ENCODE results near the gene DNAJA1. TPM values are rescaled to one million over a fixed set of nuclear protein-coding genes. Genes with fewer than 3 reads are reported as not detected.

The DNAJA1 gene
- total RNA-seq, 1 experiment from 2014 or later = 152 TPM

DNA sequence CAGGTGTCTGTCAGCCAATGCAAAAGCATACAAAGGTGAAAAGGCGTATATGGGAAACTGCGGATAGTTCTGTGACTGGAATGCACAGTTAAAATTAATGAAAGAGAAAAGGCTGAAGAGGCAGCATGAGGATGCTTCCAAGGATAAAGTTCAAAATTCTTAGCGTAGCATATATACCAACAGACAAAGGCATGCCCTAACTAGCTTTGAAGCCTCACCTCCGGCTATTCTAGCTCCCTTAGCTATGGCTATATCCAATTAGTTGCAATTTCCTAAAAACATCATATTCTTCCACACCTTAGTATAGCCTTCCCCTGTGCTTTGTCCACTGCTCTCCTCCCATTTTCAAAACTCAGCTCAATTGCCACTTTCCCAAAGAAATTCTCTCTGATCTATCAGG, 1.4 kb upstream of the DNAJA1 start:
- no peak for DNase-seq (ENCODE audit: low read depth, low spot score)
- in situ Hi-C loops (cut with HindIII; ENCODE audit: low pct_unique_long_range_greater_than_20kb, low sequenced_read_pairs) = no loop called here

DNA sequence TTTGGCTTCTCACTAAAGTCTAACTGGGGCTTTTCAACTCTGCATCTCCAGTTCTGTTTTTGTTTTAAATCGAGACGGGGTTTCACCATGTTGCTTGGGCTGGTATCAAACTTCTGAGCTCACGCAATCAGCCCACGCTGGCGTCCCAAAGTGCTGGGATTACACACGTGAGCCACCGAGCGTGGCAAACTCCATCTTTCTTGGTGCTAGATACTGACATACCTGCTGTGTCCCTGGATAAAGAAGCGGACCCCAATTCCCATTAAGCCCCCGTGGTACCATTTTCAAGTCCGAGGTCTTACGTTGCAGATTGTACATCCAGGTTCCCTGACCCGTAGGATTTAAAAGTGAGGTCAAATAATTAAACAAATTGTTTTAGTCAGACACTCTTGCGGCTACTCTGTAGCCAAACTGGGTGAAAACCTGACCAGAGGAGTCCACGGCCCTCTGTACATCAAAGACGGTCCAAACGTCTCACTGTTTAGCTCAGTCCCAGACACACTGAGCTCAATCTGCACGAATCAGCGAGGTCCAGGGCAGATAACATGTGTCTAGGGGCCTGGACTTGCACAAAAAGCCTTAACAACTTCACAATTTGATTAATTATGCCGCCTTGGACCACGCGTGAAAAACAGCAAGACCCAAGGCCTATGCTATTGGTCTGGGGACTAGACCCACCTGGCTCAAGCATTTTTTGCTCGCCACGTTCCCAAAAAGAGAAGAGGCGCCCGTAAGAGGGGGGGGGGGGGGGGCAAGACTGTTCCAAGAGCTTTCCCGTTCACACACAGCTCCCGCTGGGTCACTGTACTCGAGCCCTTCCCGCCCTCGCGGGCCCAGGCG, 727 bp upstream of the DNAJA1 start:
- no peak for DNase-seq (ENCODE audit: low read depth, low spot score)
- in situ Hi-C loops (cut with HindIII; ENCODE audit: low pct_unique_long_range_greater_than_20kb, low sequenced_read_pairs) = no loop called here

DNA sequence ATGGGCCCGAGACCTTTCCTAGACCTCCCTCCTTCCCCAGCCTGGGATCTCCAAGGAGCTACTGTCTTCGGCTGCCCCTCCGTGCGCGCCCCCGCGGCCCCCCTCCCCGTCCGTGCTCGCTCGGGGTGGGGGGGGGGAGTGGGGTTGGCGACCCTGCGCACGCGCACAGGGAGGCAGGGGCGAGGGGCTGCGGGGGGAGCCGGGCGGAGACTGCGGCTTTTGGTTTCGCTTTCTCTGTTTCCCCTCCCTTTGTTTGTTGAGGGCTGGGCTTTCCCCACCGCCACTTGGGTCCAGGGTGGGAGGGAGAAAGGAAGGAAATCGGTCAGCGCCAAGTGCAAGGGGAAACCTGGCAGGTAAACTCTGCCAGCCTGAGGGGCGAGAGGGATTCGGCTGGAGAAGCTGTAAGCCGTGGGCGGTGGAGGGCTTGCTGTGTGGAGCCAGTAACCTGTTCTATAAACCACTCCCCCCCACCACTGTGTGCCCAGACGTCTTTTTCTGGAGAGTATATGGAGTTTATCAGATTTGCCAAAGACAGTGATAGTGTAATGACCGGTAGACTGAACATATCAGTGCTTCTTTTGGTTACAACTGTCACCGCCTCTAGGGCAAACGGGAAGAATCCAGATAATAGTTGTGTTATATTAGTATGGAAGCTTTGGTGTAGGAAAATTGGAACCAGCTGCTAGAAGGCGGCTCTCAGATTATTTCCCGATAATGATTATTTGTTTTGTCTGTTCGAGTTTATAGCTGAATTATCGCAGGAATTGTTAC, 684 bp downstream of the DNAJA1 start:
- in situ Hi-C loops (cut with HindIII; ENCODE audit: low pct_unique_long_range_greater_than_20kb, low sequenced_read_pairs) = no loop called here
- peak; percentile 45 for DNase-seq (ENCODE audit: low read depth, low spot score)

DNA sequence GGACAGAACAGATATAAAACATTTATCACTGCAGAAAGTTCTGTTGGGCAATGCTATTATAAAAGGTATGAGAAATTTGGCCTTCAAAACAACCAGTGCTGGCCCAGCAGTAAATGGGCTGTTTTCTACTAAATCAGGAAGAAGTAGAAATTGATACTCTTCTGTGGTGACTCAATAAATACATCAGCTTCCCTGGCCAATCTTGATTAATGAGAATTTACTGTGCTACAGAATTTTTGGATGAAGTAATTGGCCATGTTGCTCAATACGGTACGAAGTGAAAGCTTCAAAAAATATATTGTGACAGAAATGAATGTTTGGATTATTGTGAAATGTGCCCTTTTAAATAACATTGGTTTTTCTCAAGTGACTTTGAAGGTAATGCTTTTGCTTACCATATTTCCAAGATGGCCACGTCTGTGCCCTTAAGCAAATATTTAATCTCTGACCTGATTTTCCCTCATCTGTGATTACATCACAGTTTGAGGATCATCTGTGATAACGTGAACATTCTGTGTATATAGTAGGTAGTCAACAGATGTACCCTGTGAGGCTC, 4.2 kb downstream of the DNAJA1 start:
- no peak for DNase-seq (ENCODE audit: low read depth, low spot score)
- in situ Hi-C loops (cut with HindIII; ENCODE audit: low pct_unique_long_range_greater_than_20kb, low sequenced_read_pairs) = no loop called here

DNA sequence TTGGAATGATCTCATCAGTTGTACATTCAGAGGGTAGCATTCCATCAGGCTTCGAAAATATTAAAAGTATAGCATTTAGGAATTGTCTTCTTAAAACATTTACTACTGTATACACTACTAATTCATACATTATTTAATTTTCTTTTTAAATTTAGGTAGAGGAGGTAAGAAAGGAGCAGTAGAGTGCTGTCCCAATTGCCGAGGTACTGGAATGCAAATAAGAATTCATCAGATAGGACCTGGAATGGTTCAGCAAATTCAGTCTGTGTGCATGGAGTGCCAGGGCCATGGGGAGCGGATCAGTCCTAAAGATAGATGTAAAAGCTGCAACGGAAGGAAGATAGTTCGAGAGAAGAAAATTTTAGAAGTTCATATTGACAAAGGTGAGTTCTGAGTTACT, 5.2 kb downstream of the DNAJA1 start:
- no peak for DNase-seq (ENCODE audit: low read depth, low spot score)
- in situ Hi-C loops (cut with HindIII; ENCODE audit: low pct_unique_long_range_greater_than_20kb, low sequenced_read_pairs) = no loop called here

DNA sequence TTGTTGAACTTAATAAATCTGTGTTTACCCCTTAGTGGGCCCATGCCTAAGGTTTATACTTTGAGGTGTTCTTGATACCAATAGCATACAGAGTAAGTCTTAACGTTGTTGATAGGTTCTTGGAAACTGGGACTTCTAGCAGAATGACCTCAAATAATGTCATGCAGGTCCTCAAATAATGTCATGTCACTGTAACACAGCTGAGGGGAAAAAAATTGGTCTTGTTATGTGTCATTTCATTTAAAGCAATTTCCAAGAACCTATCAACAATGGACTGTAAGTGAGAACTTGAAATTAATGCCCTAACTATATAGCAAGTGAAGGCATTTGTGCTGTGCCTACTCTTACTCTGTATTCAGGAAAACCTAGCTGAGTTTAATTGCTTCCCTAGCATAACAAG, 7.2 kb downstream of the DNAJA1 start:
- in situ Hi-C loops (cut with HindIII; ENCODE audit: low pct_unique_long_range_greater_than_20kb, low sequenced_read_pairs) = no loop called here
- DNase-seq (ENCODE audit: low read depth, low spot score) = no peak

DNA sequence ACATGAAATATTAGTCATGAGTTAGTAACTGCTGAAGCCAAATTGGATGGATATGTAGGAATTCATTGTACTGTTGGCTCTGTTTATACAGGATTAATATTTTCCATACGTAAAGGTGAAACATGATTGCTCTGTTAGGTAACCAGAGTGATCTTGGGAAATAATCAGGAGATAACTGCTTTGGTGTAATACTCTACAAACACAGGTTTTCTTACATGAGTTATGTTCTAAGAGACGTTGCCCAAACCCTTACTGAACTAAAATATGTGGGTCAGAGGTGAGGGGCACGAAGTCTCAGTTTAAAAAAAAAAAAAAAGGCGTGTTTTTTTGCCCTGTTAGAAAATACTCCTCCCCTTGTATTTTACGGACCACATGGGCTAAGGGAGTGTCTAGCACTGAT, 7.8 kb downstream of the DNAJA1 start:
- in situ Hi-C loops (cut with HindIII; ENCODE audit: low pct_unique_long_range_greater_than_20kb, low sequenced_read_pairs) = no loop called here
- DNase-seq (ENCODE audit: low read depth, low spot score) = no peak

DNA sequence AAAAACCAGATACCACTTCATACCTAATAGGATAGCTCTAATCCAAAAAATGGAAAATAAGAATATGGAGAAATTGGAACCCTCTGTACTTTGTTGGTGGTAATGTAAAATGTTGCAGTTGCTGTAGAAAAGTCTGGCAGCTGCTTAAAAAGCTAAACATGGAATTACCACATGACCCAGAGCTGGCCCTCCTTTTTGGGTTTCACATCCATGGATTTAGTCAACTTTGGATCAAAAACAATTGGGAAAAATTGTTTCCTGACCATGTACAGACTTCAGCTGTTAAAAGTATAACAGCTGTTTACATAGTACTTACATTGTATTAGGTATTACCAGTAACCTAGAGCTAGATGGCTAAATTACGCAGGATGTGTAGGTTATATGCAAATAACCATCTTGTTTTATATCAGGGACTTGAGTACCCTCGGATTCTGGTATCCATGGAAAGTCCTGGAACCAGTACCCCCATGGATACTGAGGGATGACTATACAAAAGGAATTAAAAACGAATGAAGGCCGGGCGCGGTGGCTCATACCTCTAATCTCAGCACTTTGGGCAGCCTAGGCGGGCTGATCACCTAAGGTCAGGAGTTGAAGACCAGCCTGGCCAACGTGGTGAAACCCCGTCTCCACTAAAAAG, 15.8 kb downstream of the DNAJA1 start:
- no peak for DNase-seq (ENCODE audit: low read depth, low spot score)
- in situ Hi-C loops (cut with HindIII; ENCODE audit: low pct_unique_long_range_greater_than_20kb, low sequenced_read_pairs) = no loop called here

DNA sequence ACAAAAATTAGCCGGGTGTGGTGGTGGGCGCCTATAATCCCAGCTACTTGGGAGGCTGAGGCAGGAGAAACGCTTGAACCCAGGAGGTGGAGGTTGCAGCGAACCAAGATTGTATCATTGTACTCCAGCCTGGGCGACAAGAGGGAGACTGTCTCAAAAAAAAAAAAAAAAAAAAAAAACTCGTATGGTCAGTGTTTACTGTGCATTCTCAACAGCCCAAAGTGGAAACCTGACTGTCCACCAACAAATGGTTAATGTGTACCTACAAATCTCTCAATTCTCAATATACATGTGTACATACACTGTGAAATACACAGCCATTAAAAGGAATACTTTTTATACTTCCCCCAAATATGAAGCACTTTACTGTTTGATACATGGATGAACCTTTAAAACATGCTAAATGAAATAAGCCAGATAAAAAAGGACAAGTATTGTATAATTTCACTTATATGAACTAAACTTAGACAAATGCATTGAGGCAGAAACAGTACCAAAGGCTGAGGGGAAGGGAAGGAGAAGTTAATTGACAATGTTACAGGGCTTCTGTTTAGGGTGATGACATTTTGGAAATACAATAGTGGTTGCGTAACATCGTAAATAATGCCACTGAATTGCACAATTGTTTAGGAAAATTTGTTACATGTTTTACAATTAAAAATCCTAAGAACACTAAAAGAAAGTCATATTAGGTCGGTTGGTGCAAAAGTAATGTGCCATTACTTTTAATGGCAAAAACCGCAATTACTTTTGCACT, 16.5 kb downstream of the DNAJA1 start:
- in situ Hi-C loops (cut with HindIII; ENCODE audit: low pct_unique_long_range_greater_than_20kb, low sequenced_read_pairs) = no loop called here
- no peak for DNase-seq (ENCODE audit: low read depth, low spot score)

DNA sequence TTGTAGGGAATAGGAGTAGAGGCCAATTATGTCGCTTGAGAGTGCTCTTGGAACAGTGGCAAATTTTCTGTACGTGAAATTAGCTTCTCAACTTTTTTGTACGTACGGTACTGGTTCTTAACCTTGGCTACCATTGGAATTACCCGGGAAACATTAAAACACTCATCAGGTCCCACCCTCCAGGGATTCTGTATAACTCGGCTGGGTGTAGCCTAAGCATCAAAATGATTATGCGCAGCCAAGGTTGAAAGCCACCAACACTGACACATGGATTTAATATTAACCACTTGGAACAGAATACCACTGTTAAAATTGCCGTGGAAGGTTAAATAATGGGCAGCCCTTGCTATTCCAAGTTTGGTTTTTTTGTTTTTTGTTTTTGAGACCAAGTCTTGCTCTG, 17.4 kb downstream of the DNAJA1 start:
- DNase-seq (ENCODE audit: low read depth, low spot score) = no peak
- in situ Hi-C loops (cut with HindIII; ENCODE audit: low pct_unique_long_range_greater_than_20kb, low sequenced_read_pairs) = no loop called here

DNA sequence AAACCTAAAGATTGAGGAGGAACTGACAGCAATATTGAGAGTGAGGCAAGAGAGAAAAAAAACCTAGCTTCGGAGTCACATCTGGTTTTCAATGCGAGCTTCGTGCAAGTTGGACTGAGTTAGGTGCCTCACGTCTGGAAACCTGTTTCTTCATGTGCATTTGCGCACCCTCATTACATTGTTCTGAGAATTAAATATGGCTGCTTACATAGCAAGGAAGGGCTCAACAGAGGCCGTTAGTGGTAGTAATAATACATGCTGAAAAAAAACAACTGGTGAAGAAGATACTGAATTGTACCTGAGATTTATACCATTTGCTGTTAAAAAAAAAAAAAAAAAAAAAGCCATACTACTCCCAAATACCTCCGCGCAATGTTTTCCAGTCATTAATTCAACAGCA, 18.6 kb downstream of the DNAJA1 start:
- in situ Hi-C loops (cut with HindIII; ENCODE audit: low pct_unique_long_range_greater_than_20kb, low sequenced_read_pairs) = no loop called here
- DNase-seq (ENCODE audit: low read depth, low spot score) = no peak

DNA sequence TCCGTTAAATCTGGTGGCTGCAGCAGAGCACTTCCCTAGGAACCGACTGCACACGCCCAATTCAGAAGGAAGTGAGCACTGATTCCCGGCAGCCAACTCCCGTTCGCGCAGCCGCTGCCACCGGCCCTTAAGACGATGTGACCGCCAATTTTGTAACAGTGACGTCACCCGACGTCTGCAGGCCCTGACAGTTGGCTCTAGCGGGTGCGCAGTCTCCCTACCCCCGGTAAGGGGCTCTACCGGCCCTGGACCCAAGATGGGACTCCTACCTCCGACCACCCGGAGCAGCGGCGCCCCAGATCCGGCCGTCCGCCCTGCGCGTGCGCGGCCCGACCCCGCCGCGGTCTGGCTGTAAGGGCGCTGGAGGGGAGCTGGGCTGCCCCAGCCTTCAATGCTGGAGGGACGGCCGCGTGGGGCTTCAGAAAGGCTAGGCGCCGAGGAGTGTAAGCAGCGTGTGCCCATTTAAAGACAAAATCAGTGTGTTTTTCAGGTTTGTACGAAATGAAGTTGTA, 19.1 kb downstream of the DNAJA1 start:
- peak; percentile 81 for DNase-seq (ENCODE audit: low read depth, low spot score)
- in situ Hi-C loops (cut with HindIII; ENCODE audit: low pct_unique_long_range_greater_than_20kb, low sequenced_read_pairs) = no loop called here

DNA sequence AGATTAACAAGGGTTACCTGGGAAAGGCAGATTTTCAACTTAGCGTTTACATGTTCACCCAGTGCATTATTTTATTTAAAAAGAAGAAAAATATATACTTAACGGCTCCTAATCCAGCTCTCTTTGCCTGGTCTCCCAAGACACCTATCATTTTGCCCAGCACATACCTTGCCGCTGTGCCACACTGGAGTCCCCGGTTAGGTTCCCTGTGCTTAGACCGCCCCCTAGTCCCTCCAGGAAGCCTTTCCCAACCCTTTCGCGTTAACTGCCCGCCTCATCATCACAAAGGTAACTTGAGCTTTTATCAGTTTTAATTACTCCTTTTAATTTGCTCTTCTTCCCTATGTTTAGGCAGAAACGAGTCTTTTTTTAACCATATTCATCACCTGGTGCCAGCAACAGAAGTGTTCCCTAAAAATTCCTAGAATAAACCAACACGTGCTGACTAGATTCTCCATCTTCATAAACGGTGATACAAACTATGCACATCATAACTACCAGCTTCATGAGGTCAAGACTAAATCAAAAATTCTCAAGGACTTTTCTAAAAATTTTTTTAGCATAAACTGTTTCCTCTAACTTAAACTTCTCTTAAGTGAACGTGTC, 19.7 kb downstream of the DNAJA1 start:
- in situ Hi-C loops (cut with HindIII; ENCODE audit: low pct_unique_long_range_greater_than_20kb, low sequenced_read_pairs) = no loop called here

DNA sequence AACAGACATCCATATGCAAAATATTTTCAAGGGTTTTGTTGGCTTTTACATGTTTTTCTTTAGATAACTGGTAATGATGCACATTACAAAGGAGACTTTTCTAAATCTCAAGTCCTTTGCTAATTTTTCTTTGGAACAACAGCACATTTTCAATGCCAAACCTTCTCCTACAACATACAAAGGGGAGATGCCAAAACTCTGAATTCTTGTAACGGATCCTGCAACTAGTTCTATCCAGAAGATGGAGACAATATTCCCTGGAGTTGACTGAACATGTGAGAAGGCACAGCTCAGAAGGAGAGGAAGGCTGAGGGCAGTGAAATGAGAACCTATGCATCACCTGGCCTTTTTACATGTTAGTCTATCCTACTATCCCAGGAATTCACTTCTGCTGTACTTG, 21.0 kb downstream of the DNAJA1 start:
- in situ Hi-C loops (cut with HindIII; ENCODE audit: low pct_unique_long_range_greater_than_20kb, low sequenced_read_pairs) = no loop called here
- no peak for DNase-seq (ENCODE audit: low read depth, low spot score)

More for the DNA sequence above, 19.7 kb downstream of the DNAJA1 start:
- peak; percentile 44 for DNase-seq (ENCODE audit: low read depth, low spot score)

DNA sequence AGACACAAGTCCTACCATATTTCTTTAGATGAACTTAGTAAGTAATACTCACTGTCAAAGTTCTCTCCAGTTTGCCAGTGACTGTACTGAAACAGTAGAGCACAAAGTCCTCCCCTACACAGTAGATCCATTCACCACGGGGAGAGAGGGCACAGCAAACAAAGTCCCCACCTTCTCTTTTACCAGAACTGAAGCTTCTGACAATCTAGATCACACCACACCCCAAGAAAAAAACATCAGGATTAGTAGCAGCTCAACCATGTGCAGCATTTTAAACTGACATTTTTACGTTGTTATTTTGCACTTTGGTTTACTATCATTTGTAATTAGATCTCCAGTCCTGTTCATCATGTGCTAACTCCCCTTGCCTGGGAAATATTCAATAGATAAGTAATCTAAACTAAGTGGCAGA, 23.0 kb downstream of the DNAJA1 start:
- DNase-seq (ENCODE audit: low read depth, low spot score) = no peak
- in situ Hi-C loops (cut with HindIII; ENCODE audit: low pct_unique_long_range_greater_than_20kb, low sequenced_read_pairs) = no loop called here

DNA sequence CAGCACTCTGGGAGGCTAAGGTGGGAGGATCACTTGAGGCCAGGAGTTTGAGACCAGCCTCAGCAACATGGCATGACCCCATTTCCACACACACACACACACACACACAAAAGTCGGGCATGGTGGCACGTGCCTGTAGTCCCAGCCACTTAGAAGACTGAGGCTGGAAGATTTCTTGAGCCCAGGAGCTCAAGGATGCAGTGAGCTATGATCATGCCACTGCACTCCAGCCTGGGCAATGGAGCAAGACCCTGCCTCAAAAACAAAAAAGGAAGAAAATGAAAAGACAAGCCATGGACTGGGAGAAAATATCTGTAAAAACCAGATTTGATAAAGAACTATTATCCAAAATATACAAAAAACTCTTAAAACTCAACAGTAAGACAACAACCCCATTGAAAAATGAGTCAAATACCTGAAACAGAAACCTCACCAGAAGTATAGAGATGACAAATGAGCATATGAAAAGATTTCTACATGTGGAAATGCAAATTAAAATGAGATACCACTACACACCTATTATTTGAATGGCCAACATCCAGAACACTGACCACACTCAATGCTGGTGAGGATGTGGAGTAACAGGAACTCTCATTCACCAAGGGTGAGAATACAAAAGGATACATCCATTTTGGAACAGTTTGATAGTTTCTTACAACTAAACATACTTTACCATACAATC, 24.7 kb downstream of the DNAJA1 start:
- no peak for DNase-seq (ENCODE audit: low read depth, low spot score)
- in situ Hi-C loops (cut with HindIII; ENCODE audit: low pct_unique_long_range_greater_than_20kb, low sequenced_read_pairs) = no loop called here

DNA sequence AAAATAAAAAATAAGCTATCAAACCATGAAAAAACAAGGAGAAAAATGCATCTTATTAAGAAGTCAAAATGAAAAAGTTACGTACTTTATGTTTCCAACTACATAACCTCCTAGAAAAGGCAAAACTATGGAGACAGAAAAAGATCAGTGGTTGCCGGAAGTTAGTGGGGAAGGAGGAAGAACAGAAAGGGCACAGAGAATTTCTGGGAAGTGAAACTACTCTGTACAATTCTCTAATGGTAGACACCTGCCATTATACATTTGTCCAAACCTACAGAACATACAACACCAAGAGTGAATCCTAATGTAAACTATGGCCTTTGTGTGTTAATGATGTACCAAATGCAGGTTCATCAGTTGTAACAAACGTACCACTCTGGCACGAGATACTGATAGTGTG, 26.1 kb downstream of the DNAJA1 start:
- no peak for DNase-seq (ENCODE audit: low read depth, low spot score)
- in situ Hi-C loops (cut with HindIII; ENCODE audit: low pct_unique_long_range_greater_than_20kb, low sequenced_read_pairs) = no loop called here

Measured in SK-MEL-5 (cell line).